SH-SY5Y (cell line): ENCODE data around the gene DIAPH3.

Experiments used
- GATA2 ChIP-seq: IDR thresholded peaks from 2 replicates; pipeline ENCODE4 v1.6.1; 2011; ENCODE audit warnings: mild to moderate bottlenecking, low read depth, low read length
- GATA3 ChIP-seq: IDR thresholded peaks from 2 replicates; pipeline ENCODE4 v1.6.1; 2011; ENCODE audit warnings: low read depth, mild to moderate bottlenecking, low read length, moderate library complexity

GRCh38 chr13:60148918-60149317, 14.8 kb downstream of the DIAPH3 start:
- TF ChIP-seq GATA3 = no peak
- TF ChIP-seq GATA2 = no peak
